Loucy (cell line): Measurements from ENCODE around the gene WAC.

Experiments
- EZH2phosphoT487 ChIP-seq: fragments of 200-600 bp; IDR thresholded peaks from 2 replicates; pipeline ENCODE4 v1.6.1; 2018; ENCODE audit warnings: antibody characterized with exemption, mild to moderate bottlenecking, moderate library complexity, borderline replicate concordance
- TF ChIP-seq, protein P1 (sequence below): fragments of 200-600 bp; sonication (generic); conservative IDR thresholded peaks from 2 replicates; pipeline ENCODE4 v1.5.1; 2014; ENCODE audit warnings: mild to moderate bottlenecking, antibody characterized with exemption, low read length

DNA sequence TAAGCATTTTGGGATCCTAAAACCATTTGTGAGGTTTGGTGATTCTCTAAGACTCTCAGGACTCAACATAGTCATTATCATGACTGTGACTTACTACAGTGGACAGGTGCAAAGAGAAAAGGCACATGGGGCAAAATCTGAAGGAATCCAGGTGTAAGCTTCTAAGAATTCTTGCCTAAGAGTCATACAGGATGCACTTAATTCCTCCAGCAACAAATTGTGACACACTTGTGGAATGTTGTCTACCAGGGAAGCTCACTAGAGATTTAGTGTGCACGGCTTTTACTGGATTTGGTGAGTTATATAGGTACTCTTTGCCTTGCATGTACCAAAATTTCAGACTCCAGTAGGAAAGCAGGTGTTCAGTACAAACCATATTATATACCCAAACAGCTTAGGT is 47.9 kb downstream of the WAC start:
- TF ChIP-seq, protein P1, sequence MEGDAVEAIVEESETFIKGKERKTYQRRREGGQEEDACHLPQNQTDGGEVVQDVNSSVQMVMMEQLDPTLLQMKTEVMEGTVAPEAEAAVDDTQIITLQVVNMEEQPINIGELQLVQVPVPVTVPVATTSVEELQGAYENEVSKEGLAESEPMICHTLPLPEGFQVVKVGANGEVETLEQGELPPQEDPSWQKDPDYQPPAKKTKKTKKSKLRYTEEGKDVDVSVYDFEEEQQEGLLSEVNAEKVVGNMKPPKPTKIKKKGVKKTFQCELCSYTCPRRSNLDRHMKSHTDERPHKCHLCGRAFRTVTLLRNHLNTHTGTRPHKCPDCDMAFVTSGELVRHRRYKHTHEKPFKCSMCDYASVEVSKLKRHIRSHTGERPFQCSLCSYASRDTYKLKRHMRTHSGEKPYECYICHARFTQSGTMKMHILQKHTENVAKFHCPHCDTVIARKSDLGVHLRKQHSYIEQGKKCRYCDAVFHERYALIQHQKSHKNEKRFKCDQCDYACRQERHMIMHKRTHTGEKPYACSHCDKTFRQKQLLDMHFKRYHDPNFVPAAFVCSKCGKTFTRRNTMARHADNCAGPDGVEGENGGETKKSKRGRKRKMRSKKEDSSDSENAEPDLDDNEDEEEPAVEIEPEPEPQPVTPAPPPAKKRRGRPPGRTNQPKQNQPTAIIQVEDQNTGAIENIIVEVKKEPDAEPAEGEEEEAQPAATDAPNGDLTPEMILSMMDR, result no peak
- TF ChIP-seq EZH2phosphoT487, result no peak
